Activated naive CD8-positive, alpha-beta T cell (primary cell): ENCODE data around the gene CHRM5.

Experiments used
- H3K27ac Mint-ChIP-seq: one replicate; pipeline ENCODE4 v1.8.0; 2021; ENCODE audit warnings: mixed read lengths
- H3K27me3 Mint-ChIP-seq: one replicate; pipeline ENCODE4 v1.8.0; 2021; ENCODE audit warnings: mixed read lengths
- H3K36me3 Mint-ChIP-seq: one replicate; pipeline ENCODE4 v1.8.0; 2021; ENCODE audit warnings: mixed read lengths
- H3K4me1 Mint-ChIP-seq: one replicate; pipeline ENCODE4 v1.8.0; 2021; ENCODE audit warnings: low read depth, mixed read lengths
- H3K4me3 Mint-ChIP-seq: one replicate; pipeline ENCODE4 v1.8.0; 2021; ENCODE audit warnings: mild to moderate bottlenecking, mixed read lengths
- H3K9me3 Mint-ChIP-seq: one replicate; pipeline ENCODE4 v1.8.0; 2021; ENCODE audit warnings: low read depth, mixed read lengths

CHRM5 gene

DNA sequence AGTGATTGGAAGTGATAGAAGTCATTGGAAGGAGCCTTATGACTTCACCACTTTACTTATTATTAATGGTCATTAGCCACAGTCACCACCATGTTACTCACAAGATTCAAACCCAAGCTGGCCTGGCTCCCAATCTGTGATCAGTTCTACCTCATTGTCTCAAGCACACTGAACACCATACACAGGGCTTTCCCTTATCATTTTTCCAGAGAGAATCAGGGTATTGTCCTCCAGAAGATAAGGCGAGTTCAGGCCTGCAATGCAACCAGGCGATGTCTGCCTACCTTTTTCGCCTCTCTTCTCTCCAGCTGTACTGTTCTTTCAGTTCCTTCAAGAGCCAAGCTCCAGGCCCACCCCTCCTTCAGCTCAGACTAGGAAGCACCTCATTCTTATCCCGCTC lies 108.5 kb downstream of the CHRM5 start:
- Mint-ChIP-seq H3K36me3 (peaks cover 5% of the 10 kb centered on the region), H3K9me3 (no peaks in the 10 kb centered on the region), H3K27ac (no peak overlapping the region), H3K4me3 (no peak overlapping the region), H3K27me3 (no peaks in the 10 kb centered on the region), H3K4me1 (no peaks in the 10 kb centered on the region)

DNA sequence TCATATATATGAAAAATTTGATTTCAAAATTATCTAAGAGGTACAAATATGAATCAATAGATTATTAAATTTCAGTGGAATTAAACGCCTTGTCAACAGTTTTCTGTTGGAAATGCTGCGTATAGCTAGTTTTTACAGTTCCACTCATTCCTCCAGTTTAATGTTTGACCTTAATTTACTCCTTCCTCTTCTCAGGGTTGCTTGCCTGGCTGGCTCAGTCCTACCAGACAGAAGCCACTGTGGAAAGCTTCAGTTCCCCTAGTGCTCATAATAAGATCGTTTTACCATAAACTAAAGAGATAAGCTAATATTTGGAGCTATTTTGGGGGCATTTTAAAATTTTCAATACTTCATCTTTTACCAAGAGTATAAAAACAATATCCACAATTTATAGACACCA lies 110.6 kb downstream of the CHRM5 start:
- no peak overlapping the region for H3K27ac Mint-ChIP-seq
- no peak overlapping the region for H3K4me3 Mint-ChIP-seq
- peaks cover 8% of the 10 kb centered on the region for H3K36me3 Mint-ChIP-seq
- H3K27me3 Mint-ChIP-seq, result no peaks in the 10 kb centered on the region
- no peaks in the 10 kb centered on the region for H3K9me3 Mint-ChIP-seq
- no peaks in the 10 kb centered on the region for H3K4me1 Mint-ChIP-seq

DNA sequence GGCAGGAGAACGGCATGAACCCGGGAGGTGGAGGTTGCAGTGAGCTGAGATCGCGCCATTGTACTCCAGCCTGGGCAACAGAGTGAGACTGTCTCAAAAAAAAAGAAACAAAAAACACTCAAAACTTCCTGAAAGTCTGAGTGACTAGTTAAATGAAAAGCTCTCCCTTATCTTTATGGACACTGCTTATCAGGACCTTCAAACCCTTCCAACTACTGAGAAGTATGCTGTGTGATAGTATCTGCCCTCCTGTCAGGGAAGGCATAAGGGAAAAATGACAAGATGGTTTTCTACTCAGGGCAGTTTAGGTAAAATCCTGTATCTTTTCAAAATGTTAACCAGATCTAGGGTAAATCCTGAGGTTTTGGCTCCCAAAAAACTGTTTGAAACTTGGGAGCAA lies 111.6 kb downstream of the CHRM5 start:
- H3K4me1 Mint-ChIP-seq, result no peaks in the 10 kb centered on the region
- H3K27me3 Mint-ChIP-seq, result no peaks in the 10 kb centered on the region
- H3K27ac Mint-ChIP-seq, result no peak overlapping the region
- H3K36me3 Mint-ChIP-seq, result peaks cover 8% of the 10 kb centered on the region
- no peak overlapping the region for H3K4me3 Mint-ChIP-seq
- no peaks in the 10 kb centered on the region for H3K9me3 Mint-ChIP-seq

DNA sequence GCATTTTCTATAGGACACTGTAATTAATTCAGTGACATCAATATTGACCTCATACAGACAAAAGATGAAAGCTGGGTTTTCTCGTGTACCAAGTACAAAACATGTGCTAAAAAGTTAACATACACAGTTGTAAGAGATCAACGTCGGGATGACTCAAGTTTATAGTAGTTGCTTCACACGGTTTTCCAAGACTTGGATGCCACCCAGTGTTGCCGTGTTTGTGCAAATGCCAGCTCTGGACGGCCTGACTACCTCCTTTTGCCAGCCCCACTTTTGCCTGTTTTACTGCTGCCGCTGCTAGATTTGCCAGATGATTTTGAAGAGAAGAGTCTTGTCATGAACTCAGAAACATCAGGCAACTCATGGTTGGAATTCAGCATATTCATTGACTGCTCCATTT lies 115.8 kb downstream of the CHRM5 start:
- H3K36me3 Mint-ChIP-seq, result peaks cover 7% of the 10 kb centered on the region
- no peaks in the 10 kb centered on the region for H3K27me3 Mint-ChIP-seq
- H3K9me3 Mint-ChIP-seq, result no peaks in the 10 kb centered on the region
- H3K4me3 Mint-ChIP-seq, result no peak overlapping the region
- no peaks in the 10 kb centered on the region for H3K4me1 Mint-ChIP-seq
- no peak overlapping the region for H3K27ac Mint-ChIP-seq

DNA sequence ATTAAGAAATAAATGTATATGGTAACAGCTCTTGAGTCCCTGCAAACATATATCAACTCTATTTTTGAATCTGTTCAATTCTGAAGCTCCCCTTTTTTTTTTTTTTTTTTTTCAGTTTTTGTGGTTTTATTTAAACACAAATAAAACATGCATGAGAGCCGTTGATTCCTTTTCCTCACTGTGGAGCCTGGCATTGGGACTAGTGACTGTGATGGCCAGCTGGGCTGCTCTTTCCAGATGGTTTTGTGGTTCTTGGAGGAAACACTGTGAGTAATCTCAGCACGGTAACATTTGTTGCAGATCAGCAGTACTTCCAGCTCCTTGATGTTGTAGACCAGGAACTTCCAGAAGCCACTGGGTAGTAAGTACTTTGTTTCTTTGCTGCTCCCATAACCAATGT lies 117.4 kb downstream of the CHRM5 start:
- peaks cover 10% of the 10 kb centered on the region for H3K36me3 Mint-ChIP-seq
- no peak overlapping the region for H3K4me3 Mint-ChIP-seq
- no peak overlapping the region for H3K27ac Mint-ChIP-seq
- no peaks in the 10 kb centered on the region for H3K9me3 Mint-ChIP-seq
- H3K4me1 Mint-ChIP-seq, result peaks cover 3% of the 10 kb centered on the region
- H3K27me3 Mint-ChIP-seq, result no peaks in the 10 kb centered on the region

DNA sequence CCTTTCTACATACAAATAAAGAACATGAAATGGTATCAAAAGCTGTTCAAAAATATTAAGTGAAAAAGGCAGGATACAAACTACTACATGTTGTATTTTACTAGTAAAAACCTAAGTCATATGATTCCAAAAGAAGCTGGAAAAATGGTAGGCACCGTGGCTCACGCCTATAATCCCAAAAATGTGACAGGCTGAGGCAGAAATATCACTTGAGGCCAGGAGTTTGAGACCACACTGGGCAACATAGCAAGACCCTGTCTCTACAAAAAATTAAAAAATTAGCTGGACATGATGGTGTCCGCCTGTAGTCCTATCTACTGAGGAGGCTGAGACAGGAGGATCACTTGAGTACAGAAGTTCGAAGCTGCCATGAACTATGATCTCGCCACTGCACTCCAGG lies 131.6 kb downstream of the CHRM5 start:
- peak overlapping the region; percentile 98 for H3K4me3 Mint-ChIP-seq
- peaks cover 18% of the 10 kb centered on the region for H3K36me3 Mint-ChIP-seq
- H3K9me3 Mint-ChIP-seq, result no peaks in the 10 kb centered on the region
- peaks cover 49% of the 10 kb centered on the region for H3K4me1 Mint-ChIP-seq
- no peaks in the 10 kb centered on the region for H3K27me3 Mint-ChIP-seq
- peak overlapping the region; percentile 75 for H3K27ac Mint-ChIP-seq

DNA sequence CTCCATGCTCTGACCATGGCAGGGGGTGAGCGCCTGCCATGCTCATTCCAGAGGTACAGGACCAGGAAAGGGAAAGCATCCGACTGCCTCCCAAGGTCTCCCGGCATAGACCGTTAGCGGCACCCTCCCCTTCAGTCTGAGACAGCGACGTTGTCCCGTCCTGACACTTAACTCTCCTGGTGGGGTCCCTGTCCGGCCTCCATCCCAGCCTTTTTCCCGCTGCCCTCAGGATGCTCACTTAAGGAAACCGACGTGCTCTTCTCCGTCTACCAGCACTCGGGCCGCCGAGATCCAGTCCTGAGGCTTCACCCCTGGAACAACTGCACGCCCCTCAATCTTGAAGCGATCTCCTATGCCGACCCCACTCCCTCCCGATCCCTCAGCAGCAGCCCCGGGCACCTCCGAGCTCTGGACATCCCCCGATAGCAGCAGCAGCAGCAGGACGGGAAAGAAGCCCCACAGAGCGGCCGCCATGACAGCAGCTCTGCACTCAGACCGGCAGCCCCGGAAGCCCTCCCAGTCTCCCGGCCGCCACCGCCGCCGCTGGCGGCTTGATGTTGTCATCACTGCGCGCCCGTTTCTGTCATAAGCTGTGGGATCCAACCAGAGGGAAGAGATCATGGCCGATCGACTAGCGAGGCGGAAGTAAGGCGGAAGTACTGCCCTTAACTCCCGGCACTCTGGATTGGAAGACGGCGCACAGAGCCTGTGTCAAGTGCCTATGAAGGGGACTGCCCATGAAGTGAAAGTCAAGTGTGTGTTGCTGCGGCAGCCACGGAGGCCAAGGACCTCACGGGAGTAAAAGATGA lies 133.3 kb downstream of the CHRM5 start, which contains the start of the genes EMC7 and PGBD4:
TSS of gene EMC7 (minus strand) at position 497 of the 809 bp plus-strand sequence. CDS start at position 474, 23 bp downstream.
TSS of gene PGBD4 (plus strand) at position 718 of the 809 bp plus-strand sequence. CDS start 449 bp downstream, outside the sequence.
- peak within 1 kb of the TSS; percentile 98 for H3K4me3 Mint-ChIP-seq
- H3K4me1 Mint-ChIP-seq, result peaks cover 41% of the 10 kb centered on the region

DNA sequence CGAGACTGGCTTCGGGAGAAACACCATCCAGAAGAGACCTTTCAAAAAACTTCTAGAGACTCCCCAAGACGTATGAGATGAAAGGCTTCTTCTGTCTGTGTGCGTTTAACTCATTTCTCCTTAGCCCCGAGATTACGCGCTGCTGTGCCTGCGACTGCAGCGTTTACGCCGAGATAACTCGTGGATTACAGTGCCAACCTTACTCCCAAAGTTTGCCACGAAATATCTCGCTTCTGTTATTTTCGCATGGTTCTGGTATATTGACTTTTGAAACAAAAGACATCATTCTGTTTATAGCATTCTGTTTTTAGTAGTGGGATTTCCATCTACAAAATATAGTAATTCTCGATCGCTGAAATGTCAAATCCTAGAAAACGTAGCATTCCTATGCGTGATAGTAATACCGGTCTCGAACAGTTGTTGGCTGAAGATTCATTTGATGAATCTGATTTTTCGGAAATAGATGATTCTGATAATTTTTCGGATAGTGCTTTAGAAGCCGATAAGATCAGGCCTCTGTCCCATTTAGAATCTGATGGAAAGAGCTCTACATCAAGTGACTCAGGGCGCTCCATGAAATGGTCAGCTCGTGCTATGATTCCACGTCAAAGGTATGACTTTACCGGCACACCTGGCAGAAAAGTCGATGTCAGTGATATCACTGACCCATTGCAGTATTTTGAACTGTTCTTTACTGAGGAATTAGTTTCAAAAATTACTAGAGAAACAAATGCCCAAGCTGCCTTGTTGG lies 134.1 kb downstream of the CHRM5 start:
- H3K36me3 Mint-ChIP-seq, result peaks cover 21% of the 10 kb centered on the region
- no peaks in the 10 kb centered on the region for H3K27me3 Mint-ChIP-seq
- H3K9me3 Mint-ChIP-seq, result peaks cover 3% of the 10 kb centered on the region
- H3K27ac Mint-ChIP-seq, result peak overlapping the region; percentile 95
- peak overlapping the region; percentile 98 for H3K4me3 Mint-ChIP-seq
- peaks cover 40% of the 10 kb centered on the region for H3K4me1 Mint-ChIP-seq

More for the DNA sequence above, 133.3 kb downstream of the CHRM5 start, which contains the start of the genes EMC7 and PGBD4:
- Mint-ChIP-seq H3K27me3 (no peaks in the 10 kb centered on the region), H3K27ac (peak within 1 kb of the TSS; percentile 95), H3K36me3 (peaks cover 21% of the 10 kb centered on the region), H3K9me3 (peaks cover 3% of the 10 kb centered on the region)

DNA sequence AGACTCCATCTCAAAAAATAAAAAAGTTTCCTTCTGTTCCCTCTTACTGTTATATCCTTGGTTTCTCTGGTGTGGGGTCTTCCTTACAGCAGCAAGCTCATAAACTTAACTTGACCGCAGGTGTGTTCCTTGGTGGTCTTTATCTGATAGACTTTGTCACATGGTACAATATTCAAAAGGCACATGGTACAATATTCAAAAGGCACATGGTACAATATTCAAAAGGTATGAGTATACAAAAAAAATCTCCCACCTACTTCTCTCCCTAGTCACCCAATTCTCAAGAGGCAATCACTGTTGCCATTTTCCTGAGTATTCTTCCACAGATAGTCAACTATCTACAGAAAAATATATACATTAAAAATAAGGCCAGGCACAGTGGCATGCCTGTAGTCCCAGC lies 138.1 kb downstream of the CHRM5 start:
- H3K4me1 Mint-ChIP-seq, result peaks cover 14% of the 10 kb centered on the region
- no peak overlapping the region for H3K27ac Mint-ChIP-seq
- H3K4me3 Mint-ChIP-seq, result no peak overlapping the region
- peaks cover 3% of the 10 kb centered on the region for H3K9me3 Mint-ChIP-seq
- no peaks in the 10 kb centered on the region for H3K27me3 Mint-ChIP-seq
- H3K36me3 Mint-ChIP-seq, result peaks cover 21% of the 10 kb centered on the region

DNA sequence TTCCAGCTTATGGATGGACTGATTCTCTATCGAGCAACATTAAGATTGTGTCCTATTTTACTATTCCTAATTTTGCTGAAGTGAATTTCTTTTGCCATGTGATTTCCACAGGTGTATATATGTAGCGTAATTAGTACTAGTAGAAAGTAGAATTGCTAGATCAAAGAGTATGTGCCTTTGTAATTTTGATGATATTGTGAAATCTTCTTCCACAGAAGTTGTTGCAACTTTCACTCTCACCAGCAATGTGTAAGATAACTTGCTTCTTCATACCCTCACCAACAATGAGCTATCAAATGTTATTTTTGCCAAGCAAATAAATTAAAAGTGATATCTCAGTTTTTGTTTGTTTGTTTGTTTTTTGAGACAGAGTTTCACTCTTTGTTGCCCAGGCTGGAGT lies 139.0 kb downstream of the CHRM5 start:
- Mint-ChIP-seq H3K27ac (no peak overlapping the region), H3K9me3 (peaks cover 3% of the 10 kb centered on the region), H3K36me3 (peaks cover 21% of the 10 kb centered on the region), H3K4me3 (no peak overlapping the region), H3K4me1 (peaks cover 9% of the 10 kb centered on the region), H3K27me3 (no peaks in the 10 kb centered on the region)

DNA sequence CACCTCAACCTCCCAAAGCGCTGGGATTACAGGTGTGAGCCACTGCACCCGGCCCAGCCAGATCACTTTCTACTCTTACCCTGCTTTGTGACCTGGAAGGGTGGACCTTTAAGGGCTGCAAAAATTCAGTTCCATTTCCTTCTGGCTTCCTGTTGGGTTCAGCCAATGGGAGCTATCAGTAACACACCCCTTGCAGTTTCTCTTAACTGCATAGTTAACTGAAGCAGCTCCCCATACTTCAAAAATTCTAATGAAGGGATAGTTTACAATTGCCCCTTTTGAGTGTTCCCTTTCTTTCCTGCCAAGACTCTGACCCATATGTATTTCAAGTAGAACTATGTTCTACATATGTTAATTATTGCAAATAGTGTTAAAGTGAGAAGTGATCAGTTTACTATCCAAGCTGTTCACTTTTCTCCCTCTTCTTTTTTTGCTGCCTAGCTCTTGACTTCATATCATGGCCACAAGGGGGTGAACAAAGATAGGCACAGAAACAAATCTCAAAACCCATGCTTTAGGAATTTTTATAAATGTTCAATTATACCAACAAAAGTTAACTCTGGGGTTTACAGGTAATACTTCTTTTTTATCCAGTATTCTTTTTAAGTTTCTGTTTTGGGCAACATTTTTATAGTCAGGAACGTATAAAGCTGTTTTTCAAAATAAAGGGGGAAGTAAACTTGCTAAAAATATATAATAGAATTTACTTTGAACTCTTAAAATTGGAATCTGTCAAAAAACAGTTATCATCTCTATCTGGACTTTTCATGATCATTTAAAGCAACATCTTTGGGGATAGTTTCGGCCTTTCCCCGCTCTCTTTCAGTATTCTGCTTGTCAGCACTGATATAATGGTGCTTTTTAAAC lies 141.7 kb downstream of the CHRM5 start:
- no peak overlapping the region for H3K27ac Mint-ChIP-seq
- peaks cover 3% of the 10 kb centered on the region for H3K9me3 Mint-ChIP-seq
- peaks cover 2% of the 10 kb centered on the region for H3K27me3 Mint-ChIP-seq
- no peak overlapping the region for H3K4me3 Mint-ChIP-seq
- H3K36me3 Mint-ChIP-seq, result peaks cover 5% of the 10 kb centered on the region
- no peaks in the 10 kb centered on the region for H3K4me1 Mint-ChIP-seq

DNA sequence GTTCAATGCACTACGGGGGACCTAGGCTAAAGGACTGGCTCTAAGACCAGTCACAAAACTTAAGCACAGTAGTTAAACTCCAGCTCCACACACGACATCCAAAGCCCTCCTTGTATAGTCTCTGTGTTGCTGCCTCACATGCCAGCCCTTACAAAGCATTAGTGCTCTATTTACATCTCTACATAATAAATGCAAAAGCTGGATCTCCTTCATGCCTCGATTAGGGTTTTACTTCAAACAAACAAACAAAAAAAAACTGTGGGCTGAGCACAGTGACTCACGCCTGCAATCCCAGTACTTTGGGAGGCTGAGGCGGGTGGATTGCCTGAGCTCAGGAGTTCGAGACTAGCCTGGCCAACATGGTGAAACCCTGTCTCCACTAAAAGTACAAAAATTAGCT lies 143.2 kb downstream of the CHRM5 start:
- peaks cover under 1% of the 10 kb centered on the region for H3K9me3 Mint-ChIP-seq
- H3K36me3 Mint-ChIP-seq, result no peaks in the 10 kb centered on the region
- no peak overlapping the region for H3K4me3 Mint-ChIP-seq
- peaks cover 2% of the 10 kb centered on the region for H3K27me3 Mint-ChIP-seq
- H3K27ac Mint-ChIP-seq, result no peak overlapping the region
- no peaks in the 10 kb centered on the region for H3K4me1 Mint-ChIP-seq

DNA sequence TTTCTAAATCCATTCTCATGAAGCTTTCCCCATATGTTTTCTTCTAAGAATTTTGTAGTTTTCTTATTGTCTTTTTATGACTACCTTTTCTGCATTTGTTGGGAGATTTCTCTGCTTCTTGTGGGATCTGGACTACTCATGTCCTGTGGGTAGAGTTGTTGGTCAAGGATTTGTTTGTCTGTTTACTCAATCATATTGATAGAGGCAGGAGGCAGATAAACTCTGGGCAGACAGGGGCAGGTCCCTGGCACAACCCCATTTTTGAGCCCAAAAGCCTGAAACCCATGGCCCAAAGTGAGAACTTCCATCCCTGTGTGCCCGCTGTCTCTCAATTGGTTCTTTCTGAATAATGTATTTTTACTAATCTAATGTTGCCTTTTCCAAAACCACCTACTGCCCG lies 145.9 kb downstream of the CHRM5 start:
- peaks cover 8% of the 10 kb centered on the region for H3K27me3 Mint-ChIP-seq
- no peaks in the 10 kb centered on the region for H3K9me3 Mint-ChIP-seq
- H3K4me3 Mint-ChIP-seq, result no peak overlapping the region
- no peaks in the 10 kb centered on the region for H3K4me1 Mint-ChIP-seq
- H3K36me3 Mint-ChIP-seq, result no peaks in the 10 kb centered on the region
- H3K27ac Mint-ChIP-seq, result no peak overlapping the region

DNA sequence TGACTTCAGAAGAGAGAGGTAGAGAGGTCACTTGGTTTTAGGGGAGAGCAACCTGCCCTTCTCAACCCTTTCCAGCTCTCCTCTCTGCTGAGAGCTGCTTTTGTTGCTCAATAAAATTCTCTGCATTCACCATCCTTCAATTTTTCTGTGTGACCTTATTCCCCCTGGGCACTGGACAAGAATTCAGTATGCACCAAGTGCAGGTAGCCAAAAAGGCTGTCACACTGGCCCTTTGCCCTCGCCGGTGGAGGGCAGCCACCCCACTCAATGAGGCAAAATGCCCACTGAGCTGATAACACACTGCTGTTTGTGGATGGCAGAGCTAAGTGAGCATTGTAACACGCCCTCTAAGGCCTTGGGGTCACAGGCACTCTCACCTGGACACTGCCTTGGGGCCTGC lies 146.4 kb downstream of the CHRM5 start:
- Mint-ChIP-seq H3K36me3 (no peaks in the 10 kb centered on the region), H3K4me3 (no peak overlapping the region), H3K9me3 (no peaks in the 10 kb centered on the region), H3K4me1 (no peaks in the 10 kb centered on the region), H3K27me3 (peaks cover 8% of the 10 kb centered on the region), H3K27ac (no peak overlapping the region)
